Activated naive CD8-positive, alpha-beta T cell treated with anti-CD3 and anti-CD28 coated beads, Interleukin-2, amount 50 U/mL, for 24 hours (primary cell): ENCODE data around the gene KIAA0586.
A peak's percentile ranks its signal among the peaks of the same experiment; 100 is the strongest.

Experiments
- ATAC-seq: fragments of 150-1000 bp; cut with Tn5 transposase; one replicate; pipeline ENCODE4 v1.10.0; 2021
- DNase-seq: peaks from one replicate; pipeline ENCODE4 v3.0.0; 2021
- H3K27ac Mint-ChIP-seq: one replicate; pipeline ENCODE4 v1.8.0; 2021; ENCODE audit warnings: mild to moderate bottlenecking, mixed read lengths
- H3K27me3 Mint-ChIP-seq: one replicate; pipeline ENCODE4 v1.8.0; 2021; ENCODE audit warnings: mixed read lengths
- H3K36me3 Mint-ChIP-seq: one replicate; pipeline ENCODE4 v1.8.0; 2021; ENCODE audit warnings: low read depth, mixed read lengths
- H3K4me1 Mint-ChIP-seq: one replicate; pipeline ENCODE4 v1.8.0; 2021; ENCODE audit warnings: mixed read lengths
- H3K4me3 Mint-ChIP-seq: one replicate; pipeline ENCODE4 v1.8.0; 2021; ENCODE audit warnings: mild to moderate bottlenecking, moderate library complexity, mixed read lengths
- H3K9me3 Mint-ChIP-seq: one replicate; pipeline ENCODE4 v1.8.0; 2021; ENCODE audit warnings: mixed read lengths

The KIAA0586 gene

GRCh38 chr14:58547649-58548048, 120.1 kb downstream of the KIAA0586 start:
- no peak for ATAC-seq
- H3K9me3 Mint-ChIP-seq = no peaks in the 10 kb centered on the region
- no peaks in the 10 kb centered on the region for H3K27me3 Mint-ChIP-seq
- peaks cover 12% of the 10 kb centered on the region for H3K36me3 Mint-ChIP-seq
- no peak for DNase-seq
- no peak overlapping the region for H3K27ac Mint-ChIP-seq
- no peak overlapping the region for H3K4me3 Mint-ChIP-seq
- H3K4me1 Mint-ChIP-seq = no peaks in the 10 kb centered on the region

GRCh38 chr14:58549105-58549757, 121.7 kb downstream of the KIAA0586 start:
- no peaks in the 10 kb centered on the region for H3K9me3 Mint-ChIP-seq
- ATAC-seq (no peak), DNase-seq (no peak)
- H3K27ac Mint-ChIP-seq = no peak overlapping the region
- H3K4me3 Mint-ChIP-seq = no peak overlapping the region
- H3K4me1 Mint-ChIP-seq = no peaks in the 10 kb centered on the region
- no peaks in the 10 kb centered on the region for H3K27me3 Mint-ChIP-seq
- H3K36me3 Mint-ChIP-seq = peaks cover 2% of the 10 kb centered on the region

- Mint-ChIP-seq H3K9me3 (no peaks in the 10 kb centered on the region), H3K27me3 (no peaks in the 10 kb centered on the region)
- ATAC-seq = no peak
Measured at GRCh38 chr14:58553959-58554358, 126.4 kb downstream of the KIAA0586 start.

GRCh38 chr14:58555647-58556046, 128.1 kb downstream of the KIAA0586 start:
- DNase-seq (no peak), ATAC-seq (no peak)
- H3K9me3 Mint-ChIP-seq = no peaks in the 10 kb centered on the region
- no peak overlapping the region for H3K4me3 Mint-ChIP-seq
- H3K36me3 Mint-ChIP-seq = no peaks in the 10 kb centered on the region
- no peaks in the 10 kb centered on the region for H3K4me1 Mint-ChIP-seq
- no peaks in the 10 kb centered on the region for H3K27me3 Mint-ChIP-seq
- no peak overlapping the region for H3K27ac Mint-ChIP-seq

More at GRCh38 chr14:58553959-58554358, 126.4 kb downstream of the KIAA0586 start:
- Mint-ChIP-seq H3K36me3 (no peaks in the 10 kb centered on the region), H3K4me1 (no peaks in the 10 kb centered on the region), H3K4me3 (no peak overlapping the region), H3K27ac (no peak overlapping the region)
- DNase-seq = no peak

GRCh38 chr14:58557242-58557641, 129.7 kb downstream of the KIAA0586 start:
- DNase-seq = no peak
- Mint-ChIP-seq H3K9me3 (no peaks in the 10 kb centered on the region), H3K4me3 (no peak overlapping the region), H3K27me3 (no peaks in the 10 kb centered on the region), H3K27ac (no peak overlapping the region), H3K36me3 (no peaks in the 10 kb centered on the region), H3K4me1 (no peaks in the 10 kb centered on the region)
- ATAC-seq = no peak

- Mint-ChIP-seq H3K4me1 (no peaks in the 10 kb centered on the region), H3K27ac (no peak overlapping the region), H3K9me3 (no peaks in the 10 kb centered on the region), H3K27me3 (no peaks in the 10 kb centered on the region), H3K4me3 (no peak overlapping the region), H3K36me3 (no peaks in the 10 kb centered on the region)
- DNase-seq = no peak
- ATAC-seq = no peak
Measured at GRCh38 chr14:58560208-58560607, 132.7 kb downstream of the KIAA0586 start.

- H3K4me1 Mint-ChIP-seq = no peaks in the 10 kb centered on the region
- no peaks in the 10 kb centered on the region for H3K9me3 Mint-ChIP-seq
- ATAC-seq = no peak
- H3K27ac Mint-ChIP-seq = no peak overlapping the region
- no peaks in the 10 kb centered on the region for H3K27me3 Mint-ChIP-seq
- no peaks in the 10 kb centered on the region for H3K36me3 Mint-ChIP-seq
- DNase-seq = no peak
- no peak overlapping the region for H3K4me3 Mint-ChIP-seq
Measured at GRCh38 chr14:58562141-58562540, 134.6 kb downstream of the KIAA0586 start.

GRCh38 chr14:58563978-58564377, 136.5 kb downstream of the KIAA0586 start:
- DNase-seq = no peak
- Mint-ChIP-seq H3K27ac (no peak overlapping the region), H3K9me3 (no peaks in the 10 kb centered on the region), H3K36me3 (no peaks in the 10 kb centered on the region), H3K27me3 (no peaks in the 10 kb centered on the region), H3K4me1 (no peaks in the 10 kb centered on the region), H3K4me3 (no peak overlapping the region)
- ATAC-seq = no peak

- ATAC-seq (no peak), DNase-seq (no peak)
- H3K27me3 Mint-ChIP-seq = no peaks in the 10 kb centered on the region
- H3K36me3 Mint-ChIP-seq = no peaks in the 10 kb centered on the region
- no peak overlapping the region for H3K4me3 Mint-ChIP-seq
- no peak overlapping the region for H3K27ac Mint-ChIP-seq
- peaks cover 7% of the 10 kb centered on the region for H3K4me1 Mint-ChIP-seq
- no peaks in the 10 kb centered on the region for H3K9me3 Mint-ChIP-seq
Measured at GRCh38 chr14:58565832-58566231, 138.3 kb downstream of the KIAA0586 start.

- no peaks in the 10 kb centered on the region for H3K27me3 Mint-ChIP-seq
- no peaks in the 10 kb centered on the region for H3K36me3 Mint-ChIP-seq
- no peak overlapping the region for H3K4me3 Mint-ChIP-seq
- no peaks in the 10 kb centered on the region for H3K9me3 Mint-ChIP-seq
- H3K4me1 Mint-ChIP-seq = peaks cover 16% of the 10 kb centered on the region
- no peak for ATAC-seq
- DNase-seq = no peak
- H3K27ac Mint-ChIP-seq = no peak overlapping the region
Measured at GRCh38 chr14:58566979-58567378, 139.5 kb downstream of the KIAA0586 start.

GRCh38 chr14:58568322-58568721, 140.8 kb downstream of the KIAA0586 start:
- ATAC-seq (no peak), DNase-seq (no peak)
- Mint-ChIP-seq H3K36me3 (no peaks in the 10 kb centered on the region), H3K27ac (no peak overlapping the region), H3K4me1 (peaks cover 30% of the 10 kb centered on the region), H3K4me3 (no peak overlapping the region), H3K27me3 (no peaks in the 10 kb centered on the region), H3K9me3 (no peaks in the 10 kb centered on the region)

GRCh38 chr14:58571256-58571655, 143.7 kb downstream of the KIAA0586 start:
- H3K36me3 Mint-ChIP-seq = no peaks in the 10 kb centered on the region
- H3K27me3 Mint-ChIP-seq = no peaks in the 10 kb centered on the region
- H3K4me3 Mint-ChIP-seq = peak overlapping the region; percentile 49
- ATAC-seq (no peak), DNase-seq (no peak)
- peak overlapping the region; percentile 83 for H3K27ac Mint-ChIP-seq
- H3K4me1 Mint-ChIP-seq = peaks cover 30% of the 10 kb centered on the region
- no peaks in the 10 kb centered on the region for H3K9me3 Mint-ChIP-seq

GRCh38 chr14:58571769-58572472, 144.4 kb downstream of the KIAA0586 start:
- ATAC-seq (peak; percentile 94), DNase-seq (peak; percentile 46)
- H3K4me1 Mint-ChIP-seq = peaks cover 30% of the 10 kb centered on the region
- H3K27me3 Mint-ChIP-seq = no peaks in the 10 kb centered on the region
- H3K9me3 Mint-ChIP-seq = no peaks in the 10 kb centered on the region
- peak overlapping the region; percentile 83 for H3K27ac Mint-ChIP-seq
- H3K36me3 Mint-ChIP-seq = no peaks in the 10 kb centered on the region
- peak overlapping the region; percentile 49 for H3K4me3 Mint-ChIP-seq

GRCh38 chr14:58572473-58572853, 144.9 kb downstream of the KIAA0586 start:
- DNase-seq = no peak
- H3K27me3 Mint-ChIP-seq = no peaks in the 10 kb centered on the region
- H3K27ac Mint-ChIP-seq = peak overlapping the region; percentile 83
- no peaks in the 10 kb centered on the region for H3K36me3 Mint-ChIP-seq
- no peaks in the 10 kb centered on the region for H3K9me3 Mint-ChIP-seq
- peak overlapping the region; percentile 49 for H3K4me3 Mint-ChIP-seq
- peaks cover 30% of the 10 kb centered on the region for H3K4me1 Mint-ChIP-seq
- ATAC-seq = no peak

- H3K27ac Mint-ChIP-seq = no peak overlapping the region
- no peaks in the 10 kb centered on the region for H3K9me3 Mint-ChIP-seq
- no peak overlapping the region for H3K4me3 Mint-ChIP-seq
- peaks cover 30% of the 10 kb centered on the region for H3K4me1 Mint-ChIP-seq
- no peaks in the 10 kb centered on the region for H3K27me3 Mint-ChIP-seq
- no peaks in the 10 kb centered on the region for H3K36me3 Mint-ChIP-seq
- ATAC-seq (no peak), DNase-seq (no peak)
Measured at GRCh38 chr14:58572863-58573262, 145.3 kb downstream of the KIAA0586 start.
